H9 (cell line): Measurements from ENCODE around the gene SCN2B. TPM values are rescaled to one million over a fixed set of nuclear protein-coding genes. Genes with fewer than 3 reads are reported as not detected.

Experiments
- DNase-seq: peaks from one replicate; pipeline ENCODE4 v3.0.0-alpha.2; 2017
- H2AFZ ChIP-seq: one replicate; pipeline ENCODE4 v1.6.1; 2013; ENCODE audit warnings: mild to moderate bottlenecking, low read length, control low read depth, moderate library complexity
- H2AK5ac ChIP-seq: 2 replicates; pipeline ENCODE4 v1.6.1; 2013; ENCODE audit warnings: low read length, control low read depth, mixed read lengths; ENCODE audit not compliant: insufficient read length
- H2BK120ac ChIP-seq: one replicate; pipeline ENCODE4 v1.6.1; 2013; ENCODE audit warnings: low read depth, mild to moderate bottlenecking, low read length, control low read depth, inconsistent platforms; ENCODE audit not compliant: poor library complexity, severe bottlenecking
- H2BK12ac ChIP-seq: 2 replicates; pipeline ENCODE4 v1.6.1; 2013; ENCODE audit warnings: low read length, control low read depth, mixed read lengths, low read depth; ENCODE audit not compliant: insufficient read length
- H2BK15ac ChIP-seq: 2 replicates; pipeline ENCODE4 v1.6.1; 2013; ENCODE audit warnings: low read depth, low read length, control low read depth
- H2BK20ac ChIP-seq: one replicate; pipeline ENCODE4 v1.6.1; 2013; ENCODE audit warnings: low read depth, mild to moderate bottlenecking, low read length, control low read depth, inconsistent platforms; ENCODE audit not compliant: poor library complexity, severe bottlenecking
- H2BK5ac ChIP-seq: 2 replicates; pipeline ENCODE4 v1.6.1; 2013; ENCODE audit warnings: low read length, control low read depth, mixed read lengths; ENCODE audit not compliant: insufficient read length
- H3K14ac ChIP-seq: 2 replicates; pipeline ENCODE4 v1.6.1; 2013; ENCODE audit warnings: low read length, control low read depth; ENCODE audit not compliant: insufficient read depth
- H3K18ac ChIP-seq: 2 replicates; pipeline ENCODE4 v1.6.1; 2013; ENCODE audit warnings: low read depth, mild to moderate bottlenecking, mixed read lengths, low read length, control low read depth; ENCODE audit not compliant: insufficient read length
- H3K23ac ChIP-seq: 2 replicates; pipeline ENCODE4 v1.6.1; 2013; ENCODE audit warnings: low read length, control low read depth, mixed read lengths, low read depth; ENCODE audit not compliant: insufficient read length
- H3K23me2 ChIP-seq: 2 replicates; pipeline ENCODE4 v1.6.1; 2013; ENCODE audit warnings: low read depth, mild to moderate bottlenecking, mixed read lengths, low read length, control low read depth; ENCODE audit not compliant: insufficient read length, poor library complexity, severe bottlenecking
- H3K27ac ChIP-seq: 2 replicates; pipeline ENCODE4 v1.5.1; 2013; ENCODE audit warnings: low read length, control low read depth, mixed read lengths, low read depth; ENCODE audit not compliant: insufficient read length
- H3K27me3 ChIP-seq: 2 replicates; pipeline ENCODE4 v1.6.1; 2013; ENCODE audit warnings: low read length, control low read depth, inconsistent platforms; ENCODE audit not compliant: insufficient read depth
- H3K4ac ChIP-seq: 2 replicates; pipeline ENCODE4 v1.6.1; 2013; ENCODE audit warnings: low read depth, mild to moderate bottlenecking, control low read depth, inconsistent platforms, low read length, moderate library complexity
- H3K4me1 ChIP-seq: 2 replicates; pipeline ENCODE4 v1.6.1; 2013; ENCODE audit warnings: low read length, control low read depth, inconsistent platforms; ENCODE audit not compliant: insufficient read depth
- H3K4me2 ChIP-seq: 2 replicates; pipeline ENCODE4 v1.6.1; 2013; ENCODE audit warnings: low read length, control low read depth, mixed read lengths; ENCODE audit not compliant: insufficient read length, insufficient read depth
- H3K56ac ChIP-seq: 2 replicates; pipeline ENCODE4 v1.6.1; 2013; ENCODE audit warnings: low read depth, mild to moderate bottlenecking, mixed read lengths, low read length, control low read depth; ENCODE audit not compliant: insufficient read length
- H3K79me1 ChIP-seq: 2 replicates; pipeline ENCODE4 v1.6.1; 2013; ENCODE audit warnings: low read depth, mild to moderate bottlenecking, moderate library complexity, low read length, control low read depth, inconsistent platforms; ENCODE audit not compliant: insufficient read depth, poor library complexity, severe bottlenecking
- H3K79me2 ChIP-seq: 2 replicates; pipeline ENCODE4 v1.6.1; 2013; ENCODE audit warnings: low read length, control low read depth, inconsistent platforms; ENCODE audit not compliant: insufficient read depth
- H3K9ac ChIP-seq: 2 replicates; pipeline ENCODE4 v1.6.1; 2013; ENCODE audit warnings: low read length, control low read depth, mixed read lengths; ENCODE audit not compliant: insufficient read length; ENCODE audit errors: extremely low read depth
- H3K9me3 ChIP-seq: one replicate; pipeline ENCODE4 v1.6.1; 2013; ENCODE audit warnings: low read depth, low read length, inconsistent platforms; ENCODE audit not compliant: control insufficient read depth
- H3T11ph ChIP-seq: one replicate; pipeline ENCODE4 v1.6.1; 2013; ENCODE audit warnings: mild to moderate bottlenecking, low read length, control low read depth, inconsistent platforms
- H4K20me1 ChIP-seq: one replicate; pipeline ENCODE4 v1.6.1; 2013; ENCODE audit not compliant: control insufficient read depth, insufficient read length, insufficient read depth
- H4K5ac ChIP-seq: 2 replicates; pipeline ENCODE4 v1.6.1; 2013; ENCODE audit warnings: low read depth, mild to moderate bottlenecking, mixed read lengths, low read length, control low read depth; ENCODE audit not compliant: insufficient read length
- H4K8ac ChIP-seq: replicated peaks from 2 replicates; pipeline ENCODE4 v1.6.1; 2013; ENCODE audit warnings: low read length, control low read depth, mixed read lengths, low read depth; ENCODE audit not compliant: insufficient read length
- H4K91ac ChIP-seq: 2 replicates; pipeline ENCODE4 v1.6.1; 2013; ENCODE audit warnings: low read depth, mild to moderate bottlenecking, moderate library complexity, mixed read lengths, low read length, control low read depth; ENCODE audit not compliant: insufficient read length
- H3K27ac Mint-ChIP-seq, 3 experiments: 2 replicates in 2 of 3; 3 replicates in 1 of 3; pipeline ENCODE4 v1.8.0; 2020 to 2021; ENCODE audit warnings: mixed read lengths in 3 of 3, mild to moderate bottlenecking in 1 of 3, moderate library complexity in 1 of 3
- H3K27me3 Mint-ChIP-seq: 2 replicates; pipeline ENCODE4 v1.8.0; 2021; ENCODE audit warnings: low read depth, mild to moderate bottlenecking, moderate library complexity, mixed read lengths
- H3K36me3 Mint-ChIP-seq, 3 experiments: 2 replicates in 2 of 3; 3 replicates in 1 of 3; pipeline ENCODE4 v1.8.0; 2020 to 2021; ENCODE audit warnings: low read depth in 3 of 3, mixed read lengths in 3 of 3; ENCODE audit not compliant: insufficient read depth in 1 of 3
- H3K4me1 Mint-ChIP-seq, 2 experiments: 2 replicates each; pipeline ENCODE4 v1.8.0; 2020; ENCODE audit warnings: mixed read lengths in 2 of 2
- H3K4me3 Mint-ChIP-seq, 2 experiments: 2 replicates in 1 of 2; 3 replicates in 1 of 2; pipeline ENCODE4 v1.8.0; 2020 to 2021; ENCODE audit warnings: mild to moderate bottlenecking in 2 of 2, mixed read lengths in 2 of 2, moderate library complexity in 1 of 2
- H3K9me3 Mint-ChIP-seq, 2 experiments: 2 replicates in 1 of 2; 3 replicates in 1 of 2; pipeline ENCODE4 v1.8.0; 2020; ENCODE audit warnings: mild to moderate bottlenecking in 2 of 2, mixed read lengths in 2 of 2, moderate library complexity in 1 of 2
- WGBS: extraction: QIAGEN DNeasy Blood & Tissue Kit; methylation state at CpG from one replicate; pipeline ENCODE4 v1.1.7; 2013; ENCODE audit warnings: missing lambda C conversion rate, low lambda C conversion rate, mixed read lengths; ENCODE audit not compliant: insufficient read length; ENCODE audit errors: extremely low coverage; 5-methylcytosine and 5-hydroxymethylcytosine counted together
- total RNA-seq: library from RNA; stranded (reverse); gene quantifications from 2 replicates; pipeline ENCODE4 v1.2.1, GENCODE V29; 2021
- TF ChIP-seq, protein P1 (sequence below): fragments of 200-600 bp; sonication (generic); conservative IDR thresholded peaks from 3 replicates; pipeline ENCODE4 v1.8.0; 2021; ENCODE audit warnings: antibody characterized with exemption, mild to moderate bottlenecking

Gene SCN2B
- total RNA-seq, 1 experiment from 2014 or later, result not detected

DNA sequence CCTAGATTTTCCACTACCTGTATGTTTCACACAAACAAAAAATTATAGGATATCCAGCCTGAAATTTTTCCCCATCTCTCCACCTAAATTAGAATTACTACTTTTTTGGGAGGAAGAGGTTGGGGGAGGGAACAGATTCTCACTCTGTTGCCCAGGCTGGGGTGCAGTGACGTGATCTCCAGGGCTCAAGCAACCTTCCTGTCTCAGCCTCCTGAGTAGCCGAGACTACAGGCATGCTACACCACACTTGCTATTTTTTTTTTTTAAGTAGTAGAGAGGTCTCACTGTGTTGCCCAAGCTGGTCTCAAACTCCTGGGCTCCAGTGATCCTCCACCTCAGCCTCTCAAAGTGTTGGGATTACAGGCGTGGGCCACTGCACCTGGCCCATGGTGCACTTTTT lies 38.8 kb upstream of the SCN2B start:
- Histone ChIP-seq H2BK12ac (no peak overlapping the region), H3K18ac (no peak overlapping the region), H3K14ac (no peak overlapping the region), H2BK120ac (no peak overlapping the region), H3T11ph (no peak overlapping the region), H2AFZ (no peak overlapping the region), H3K79me2 (no peaks in the 10 kb centered on the region), H2AK5ac (no peak overlapping the region), H3K9me3 (no peaks in the 10 kb centered on the region), H3K23me2 (no peaks in the 10 kb centered on the region), H4K20me1 (no peaks in the 10 kb centered on the region), H2BK5ac (no peak overlapping the region), H3K27ac (no peak overlapping the region), H3K56ac (no peak overlapping the region), H4K8ac (no peak overlapping the region), H2BK15ac (no peak overlapping the region), H3K4me1 (peaks cover 26% of the 10 kb centered on the region), H3K23ac (no peak overlapping the region), H3K4me2 (no peak overlapping the region), H3K9ac (no peak overlapping the region), H3K27me3 (no peaks in the 10 kb centered on the region), H4K5ac (no peak overlapping the region), H2BK20ac (no peak overlapping the region), H3K4ac (no peak overlapping the region), H4K91ac (no peak overlapping the region), H3K79me1 (no peaks in the 10 kb centered on the region)
- Mint-ChIP-seq H3K4me3 (no peak overlapping the region), H3K27me3 (peaks cover 11% of the 10 kb centered on the region), H3K9me3 (peaks cover 0 to 6% of the 10 kb centered on the region in 2 experiments; a peak in 3 of 5 replicates), H3K27ac (no peak overlapping the region), H3K36me3 (peaks cover 0 to 6% (median 0%) of the 10 kb centered on the region in 3 experiments; a peak in 3 of 7 replicates), H3K4me1 (peaks cover 45% of the 10 kb centered on the region in 2 experiments)
- no peak for DNase-seq
- TF ChIP-seq, protein P1, sequence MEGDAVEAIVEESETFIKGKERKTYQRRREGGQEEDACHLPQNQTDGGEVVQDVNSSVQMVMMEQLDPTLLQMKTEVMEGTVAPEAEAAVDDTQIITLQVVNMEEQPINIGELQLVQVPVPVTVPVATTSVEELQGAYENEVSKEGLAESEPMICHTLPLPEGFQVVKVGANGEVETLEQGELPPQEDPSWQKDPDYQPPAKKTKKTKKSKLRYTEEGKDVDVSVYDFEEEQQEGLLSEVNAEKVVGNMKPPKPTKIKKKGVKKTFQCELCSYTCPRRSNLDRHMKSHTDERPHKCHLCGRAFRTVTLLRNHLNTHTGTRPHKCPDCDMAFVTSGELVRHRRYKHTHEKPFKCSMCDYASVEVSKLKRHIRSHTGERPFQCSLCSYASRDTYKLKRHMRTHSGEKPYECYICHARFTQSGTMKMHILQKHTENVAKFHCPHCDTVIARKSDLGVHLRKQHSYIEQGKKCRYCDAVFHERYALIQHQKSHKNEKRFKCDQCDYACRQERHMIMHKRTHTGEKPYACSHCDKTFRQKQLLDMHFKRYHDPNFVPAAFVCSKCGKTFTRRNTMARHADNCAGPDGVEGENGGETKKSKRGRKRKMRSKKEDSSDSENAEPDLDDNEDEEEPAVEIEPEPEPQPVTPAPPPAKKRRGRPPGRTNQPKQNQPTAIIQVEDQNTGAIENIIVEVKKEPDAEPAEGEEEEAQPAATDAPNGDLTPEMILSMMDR, result no peak
- no CpG with 5 or more reads among the region's 3 CpGs for WGBS
